ENCODE data around the gene POU4F3.

- TF ChIP-seq CTCF (IDR thresholded peaks at IDR 0.05) (no peak), POLR2A (IDR thresholded peaks at IDR 0.05) (no peak)
These were observed 24.7 kb downstream of the POU4F3 start for GRCh38 chr5:146363161-146363874.
